GM12872 (cell line): Measurements from ENCODE around the gene FAM241B.

Experiments used
- CTCF ChIP-seq: IDR thresholded peaks from 3 replicates; pipeline ENCODE4 v1.5.1; 2011; ENCODE audit warnings: low read depth, mild to moderate bottlenecking, low read length, moderate library complexity; ENCODE audit not compliant: insufficient read depth

Gene FAM241B

GRCh38 chr10:69612760-69613159, 17.3 kb upstream of the FAM241B start:
- no peak for TF ChIP-seq CTCF

- TF ChIP-seq CTCF: no peak
Observed at GRCh38 chr10:69614130-69614529, 15.9 kb upstream of the FAM241B start.

GRCh38 chr10:69616358-69616757, 13.7 kb upstream of the FAM241B start:
- no peak for TF ChIP-seq CTCF

- TF ChIP-seq CTCF: no peak
Observed at GRCh38 chr10:69618746-69619145, 11.3 kb upstream of the FAM241B start.

- no peak for TF ChIP-seq CTCF
Observed at GRCh38 chr10:69619626-69620025, 10.4 kb upstream of the FAM241B start.

- no peak for TF ChIP-seq CTCF
Observed at GRCh38 chr10:69620625-69621024, 9.4 kb upstream of the FAM241B start.

- TF ChIP-seq CTCF: no peak
Observed at GRCh38 chr10:69624245-69624786, 5.7 kb upstream of the FAM241B start.
